ENCODE data around the gene CLMN.

DNA sequence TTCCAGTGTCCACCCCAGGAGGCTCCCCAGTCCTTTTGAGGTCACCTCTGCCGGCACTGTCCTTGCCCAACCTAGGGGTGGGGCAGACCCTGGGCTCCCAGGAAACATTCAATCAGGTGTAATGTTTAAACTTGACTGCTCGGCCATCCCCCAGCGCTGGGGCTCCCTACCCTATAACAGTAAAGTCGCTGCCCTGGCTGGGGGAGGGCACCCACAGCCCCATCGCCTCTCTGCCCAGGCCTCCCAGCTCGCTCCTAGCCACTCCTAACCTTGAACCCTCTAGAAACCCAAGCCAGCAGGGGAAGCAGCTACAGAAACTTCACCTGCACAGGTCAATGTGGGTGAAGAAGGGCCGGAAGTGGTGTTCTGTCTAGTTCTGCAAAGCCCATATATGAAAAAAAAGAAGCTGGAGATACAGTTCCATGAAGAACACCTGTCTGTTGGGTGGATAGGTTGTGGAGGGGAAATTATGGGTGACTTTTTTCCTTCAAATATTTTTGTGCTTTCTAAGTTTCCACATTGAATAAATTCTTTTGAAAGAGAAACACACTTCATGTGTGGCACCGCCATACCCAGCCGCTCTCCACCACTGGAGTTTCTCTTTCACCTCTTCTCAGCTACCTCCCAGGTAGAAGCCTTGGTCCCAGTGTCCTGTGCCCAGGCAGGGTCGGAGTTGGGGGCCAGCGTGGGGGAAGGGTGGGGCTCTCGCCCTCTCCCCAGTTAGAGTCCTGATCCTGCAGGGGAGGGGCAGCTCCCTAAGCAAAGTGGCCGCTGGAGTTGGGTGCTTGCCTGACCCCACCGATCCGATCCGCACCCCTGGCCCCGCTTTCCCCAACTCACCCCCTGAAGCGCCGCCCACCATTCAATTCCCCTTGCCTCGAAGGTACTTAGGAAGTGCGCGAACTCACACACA, 1.1 kb downstream of the CLMN start:
- TF ChIP-seq, protein P1, sequence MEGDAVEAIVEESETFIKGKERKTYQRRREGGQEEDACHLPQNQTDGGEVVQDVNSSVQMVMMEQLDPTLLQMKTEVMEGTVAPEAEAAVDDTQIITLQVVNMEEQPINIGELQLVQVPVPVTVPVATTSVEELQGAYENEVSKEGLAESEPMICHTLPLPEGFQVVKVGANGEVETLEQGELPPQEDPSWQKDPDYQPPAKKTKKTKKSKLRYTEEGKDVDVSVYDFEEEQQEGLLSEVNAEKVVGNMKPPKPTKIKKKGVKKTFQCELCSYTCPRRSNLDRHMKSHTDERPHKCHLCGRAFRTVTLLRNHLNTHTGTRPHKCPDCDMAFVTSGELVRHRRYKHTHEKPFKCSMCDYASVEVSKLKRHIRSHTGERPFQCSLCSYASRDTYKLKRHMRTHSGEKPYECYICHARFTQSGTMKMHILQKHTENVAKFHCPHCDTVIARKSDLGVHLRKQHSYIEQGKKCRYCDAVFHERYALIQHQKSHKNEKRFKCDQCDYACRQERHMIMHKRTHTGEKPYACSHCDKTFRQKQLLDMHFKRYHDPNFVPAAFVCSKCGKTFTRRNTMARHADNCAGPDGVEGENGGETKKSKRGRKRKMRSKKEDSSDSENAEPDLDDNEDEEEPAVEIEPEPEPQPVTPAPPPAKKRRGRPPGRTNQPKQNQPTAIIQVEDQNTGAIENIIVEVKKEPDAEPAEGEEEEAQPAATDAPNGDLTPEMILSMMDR (IDR thresholded peaks at IDR 0.05; ENCODE audit: extremely low read depth in 1 of 2, insufficient read depth in 1 of 2, low read depth in 1 of 2, low read length in 2 of 2): no peak
- TF ChIP-seq EZH2 (IDR thresholded peaks at IDR 0.05; ENCODE audit: borderline replicate concordance, low read depth, low read length, severe bottlenecking) (no peak), POLR2AphosphoS5 (IDR thresholded peaks at IDR 0.05; ENCODE audit: insufficient read depth, low read depth, low read length) (no peak), POLR2A (IDR thresholded peaks at IDR 0.05; ENCODE audit: low read depth, low read length) (no peak), JUN (IDR thresholded peaks at IDR 0.05; ENCODE audit: borderline replicate concordance, insufficient read depth, insufficient read length, low read depth) (no peak)
